Measurements from ENCODE around the gene KSR1. TPM values are rescaled to one million over a fixed set of nuclear protein-coding genes. Genes with fewer than 3 reads are reported as not detected.

The KSR1 gene
- total and polyA plus RNA-seq, 9 of the 15 experiments (the other 6 are each of a cell fraction or from before 2014, with no cell fraction given) = 1.4 to 51.7 (median 18.4) TPM

- no peak for TF ChIP-seq ZBTB9 (CRISPR knock-in tag; IDR thresholded peaks at IDR 0.05)
- no peak for TF ChIP-seq ETV1 (tag; conservative IDR thresholded peaks at IDR 0.05; ENCODE audit: low read depth)
- TF ChIP-seq GABPA (tag; conservative IDR thresholded peaks at IDR 0.05; ENCODE audit: low read depth) = 0 out of 2 replicates have a peak, but pooled peaks have one; percentile 9
- TF ChIP-seq ZBTB40 (IDR thresholded peaks at IDR 0.05) = peak; percentile 6; the same call in 1 of the 2 replicates
- TF ChIP-seq ZBTB40 (CRISPR knock-in tag; IDR thresholded peaks at IDR 0.05) = no peak
- no peak for TF ChIP-seq ZNF592 (IDR thresholded peaks at IDR 0.05)
- TF ChIP-seq ZNF75A (CRISPR knock-in tag; IDR thresholded peaks at IDR 0.05) = no peak
- TF ChIP-seq ASH1L (IDR thresholded peaks at IDR 0.05; ENCODE audit: borderline replicate concordance, low read depth, partially characterized antibody) = no peak
- no peak for TF ChIP-seq KDM2B (CRISPR knock-in tag; IDR thresholded peaks at IDR 0.05)
- no peak for TF ChIP-seq SIRT6 (IDR thresholded peaks at IDR 0.05; ENCODE audit: low read depth, low read length)
- 0 out of 2 replicates have a peak, but pooled peaks have one; percentile 46 for TF ChIP-seq SPI1 (IDR thresholded peaks at IDR 0.05; ENCODE audit: borderline replicate concordance, low read depth, low read length)
- no peak for TF ChIP-seq DIDO1 (tag; IDR thresholded peaks at IDR 0.05; ENCODE audit: low read depth)
- no peak for TF ChIP-seq SRSF1 (IDR thresholded peaks at IDR 0.05; ENCODE audit: low read depth, low read length)
These were observed 10.1 kb downstream of the KSR1 start (continued) for GRCh38 chr17:27466376-27466742.
